Left lung (tissue), 10 donors: ENCODE data around the gene ARHGEF26. TPM values are rescaled to one million over a fixed set of nuclear protein-coding genes. Genes with fewer than 3 reads are reported as not detected.

Source experiments
- ATAC-seq: fragments of 200-7000 bp; cut with Tn5 transposase; one replicate; pipeline ENCODE4 v1.9.1; 2020; ENCODE audit warnings: moderate library complexity
- DNase-seq, 4 donors: peaks; one replicate each; pipeline ENCODE4 v3.0.0-alpha.2; 2013 to 2020
- H3K27ac ChIP-seq, 2 donors: fragments of 200-600 bp; sonication (generic) in 1 of 2; one replicate each; pipeline versions ENCODE4 v1.5.0 to v1.8.0; 2020 to 2021
- H3K27me3 ChIP-seq, 2 donors: fragments of 200-600 bp; sonication (generic) in 1 of 2; one replicate each; pipeline versions ENCODE4 v1.5.0 to v1.8.0; 2020 to 2021
- H3K36me3 ChIP-seq, 2 donors: fragments of 200-600 bp; sonication (generic) in 1 of 2; one replicate each; pipeline versions ENCODE4 v1.5.0 to v1.8.0; 2020 to 2021
- H3K4me1 ChIP-seq, 2 donors: fragments of 200-600 bp; one replicate each; pipeline ENCODE4 v1.8.0; 2021
- H3K4me3 ChIP-seq, 2 donors: fragments of 200-600 bp; sonication (generic) in 1 of 2; one replicate each; pipeline versions ENCODE4 v1.5.0 to v1.8.0; 2020 to 2021; ENCODE audit warnings: mild to moderate bottlenecking in 1 of 2
- H3K9me3 ChIP-seq, 2 donors: fragments of 200-600 bp; sonication (generic) in 1 of 2; one replicate each; pipeline versions ENCODE4 v1.5.0 to v1.8.0; 2020 to 2021
- CTCF ChIP-seq, 2 donors: fragments of 200-600 bp; sonication (generic) in 1 of 2; IDR thresholded peaks; one replicate each; pipeline versions ENCODE4 v1.5.0 to v1.8.0; 2021; ENCODE audit warnings: antibody characterized with exemption in 2 of 2
- intact Hi-C, 2 donors: fragments of 100-400 bp; cut with DNase I; formaldehyde crosslinking; loops; one replicate each; pipeline versions ENCODE4 v1.11.2 to v1.14.2; 2022
- polyA plus RNA-seq, 6 donors: library from polyadenylated mRNA; unstranded; fragments of 120-200 nt; gene quantifications; one replicate each; pipeline ENCODE4 v1.2.1, GENCODE V29; 2013; ENCODE audit not compliant: insufficient read length in 6 of 6
- total RNA-seq, 2 donors: library from RNA; stranded (reverse); fragmentation: NEBNext Ultra II Directional; extraction: Animal tissue kit (Norgen Biotek cat#: 25700); gene quantifications; one replicate each; pipeline ENCODE4 v1.2.1, GENCODE V29; 2021
- donor health status: DM: no; HTN: yes; CAD: no.
- donor health status: DM: no; HTN: no; CAD: no.

The ARHGEF26 gene
- total and polyA plus RNA-seq, 8 donors = 25.2 to 58.8 (median 30.0) TPM

- TF ChIP-seq CTCF (IDR thresholded peaks at IDR 0.05) = no peak
- intact Hi-C loops = no loop called here
- no peaks in the 10 kb centered on the region for H3K36me3 ChIP-seq
Observed at GRCh38 chr3:154241496-154241895, 120.3 kb downstream of the ARHGEF26 start.

GRCh38 chr3:154242766-154243165 lies 121.6 kb downstream of the ARHGEF26 start:
- no peaks in the 10 kb centered on the region for H3K36me3 ChIP-seq
- intact Hi-C loops = no loop called here
- no peak for TF ChIP-seq CTCF (IDR thresholded peaks at IDR 0.05)
- no peak for DNase-seq
- H3K4me1 ChIP-seq = peaks cover 0 to 3% of the 10 kb centered on the region in 2 donors
- no peak overlapping the region for H3K4me3 ChIP-seq
- peak overlapping the region; percentile 55 to 66 for H3K27ac ChIP-seq
- H3K9me3 ChIP-seq = no peaks in the 10 kb centered on the region
- no peaks in the 10 kb centered on the region for H3K27me3 ChIP-seq
- peak; percentile 25 for ATAC-seq

More at GRCh38 chr3:154241496-154241895, 120.3 kb downstream of the ARHGEF26 start:
- H3K9me3 ChIP-seq = no peaks in the 10 kb centered on the region
- no peak for ATAC-seq
- no peak overlapping the region for H3K27ac ChIP-seq
- no peak overlapping the region for H3K4me3 ChIP-seq
- no peak for DNase-seq
- no peaks in the 10 kb centered on the region for H3K27me3 ChIP-seq
- H3K4me1 ChIP-seq = peaks cover 0 to 3% of the 10 kb centered on the region in 2 donors

- ATAC-seq = peak; percentile 59
- DNase-seq = no peak
- H3K27ac ChIP-seq = peak overlapping the region; percentile 55 to 66
- intact Hi-C loops = no loop called here
- H3K4me3 ChIP-seq = no peak overlapping the region
- peaks cover 0 to 3% of the 10 kb centered on the region in 2 donors for H3K4me1 ChIP-seq
- H3K27me3 ChIP-seq = no peaks in the 10 kb centered on the region
- no peaks in the 10 kb centered on the region for H3K36me3 ChIP-seq
- no peaks in the 10 kb centered on the region for H3K9me3 ChIP-seq
- no peak for TF ChIP-seq CTCF (IDR thresholded peaks at IDR 0.05)
Observed at GRCh38 chr3:154243353-154243752, 122.2 kb downstream of the ARHGEF26 start.

- ATAC-seq (no peak), DNase-seq (no peak)
- peak overlapping the region in 1 of 2 donors; percentile 7 for H3K27ac ChIP-seq
- no peak for TF ChIP-seq CTCF (IDR thresholded peaks at IDR 0.05)
- intact Hi-C loops = no loop called here
- no peaks in the 10 kb centered on the region for H3K9me3 ChIP-seq
- peaks cover 0 to 3% of the 10 kb centered on the region in 2 donors for H3K4me1 ChIP-seq
- no peak overlapping the region for H3K4me3 ChIP-seq
- H3K36me3 ChIP-seq = peaks cover 0 to 9% of the 10 kb centered on the region in 2 donors
- H3K27me3 ChIP-seq = no peaks in the 10 kb centered on the region
Observed at GRCh38 chr3:154244644-154245043, 123.5 kb downstream of the ARHGEF26 start.

- Histone ChIP-seq H3K9me3 (no peaks in the 10 kb centered on the region), H3K27ac (peak overlapping the region in 1 of 2 donors; percentile 1), H3K4me1 (peaks cover 3 to 11% of the 10 kb centered on the region in 2 donors), H3K4me3 (no peak overlapping the region), H3K27me3 (no peaks in the 10 kb centered on the region), H3K36me3 (peaks cover 0 to 32% of the 10 kb centered on the region in 2 donors)
- ATAC-seq = no peak
- no peak for TF ChIP-seq CTCF (IDR thresholded peaks at IDR 0.05)
- no peak for DNase-seq
- intact Hi-C loops = no loop called here
Observed at GRCh38 chr3:154247806-154248415, 126.7 kb downstream of the ARHGEF26 start.
